WTC11 (cell line): ENCODE results near the gene ARHGEF10L. TPM values are rescaled to one million over a fixed set of nuclear protein-coding genes. Genes with fewer than 3 reads are reported as not detected.

Source experiments
- ATAC-seq: fragments of 200-7000 bp; cut with Tn5 transposase; 2 replicates; pipeline ENCODE4 v1.10.0; 2021; ENCODE audit warnings: mild to moderate bottlenecking, moderate library complexity
- CTCF ChIA-PET: fragments of 300-600 bp; sonication (Branson Sonifier 250); formaldehyde crosslinking; loops from one replicate; lab custom pipeline; 2021; ENCODE audit warnings: antibody characterized with exemption; lab: Charles Lee
- POLR2A ChIA-PET: fragments of 350-600 bp; sonication (Branson Sonifier 250); formaldehyde crosslinking; loops from one replicate; lab custom pipeline; 2021; ENCODE audit warnings: antibody characterized with exemption; lab: Charles Lee
- DNase-seq: peaks from one replicate; pipeline ENCODE4 v3.0.0; 2021; ENCODE audit warnings: low spot score
- H3K27ac Mint-ChIP-seq: 2 replicates; pipeline ENCODE4 v1.8.0; 2021; ENCODE audit warnings: mixed read lengths
- H3K27me3 Mint-ChIP-seq: 2 replicates; pipeline ENCODE4 v1.8.0; 2021; ENCODE audit warnings: low read depth, mild to moderate bottlenecking, moderate library complexity, mixed read lengths
- H3K36me3 Mint-ChIP-seq: 2 replicates; pipeline ENCODE4 v1.8.0; 2021; ENCODE audit warnings: mixed read lengths
- H3K4me1 Mint-ChIP-seq: 2 replicates; pipeline ENCODE4 v1.8.0; 2022; ENCODE audit warnings: mixed read lengths
- H3K4me3 Mint-ChIP-seq: 2 replicates; pipeline ENCODE4 v1.8.0; 2021; ENCODE audit warnings: mild to moderate bottlenecking, moderate library complexity, mixed read lengths
- H3K9me3 Mint-ChIP-seq: 2 replicates; pipeline ENCODE4 v1.8.0; 2021; ENCODE audit warnings: mixed read lengths
- E2F1 ChIP-seq: sonication (generic); formaldehyde crosslinking; IDR thresholded peaks from 2 replicates; pipeline ENCODE4 v1.8.0; 2022; ENCODE audit warnings: mild to moderate bottlenecking, missing genetic modification reagents
- E2F5 ChIP-seq: sonication (generic); formaldehyde crosslinking; IDR thresholded peaks from 2 replicates; pipeline ENCODE4 v1.8.1; 2022; ENCODE audit warnings: mild to moderate bottlenecking, moderate library complexity, missing genetic modification reagents
- FOXK1 ChIP-seq: sonication (generic); formaldehyde crosslinking; IDR thresholded peaks from 2 replicates; pipeline ENCODE4 v1.8.0; 2022; ENCODE audit warnings: mild to moderate bottlenecking, moderate library complexity, missing genetic modification reagents
- FOXP4 ChIP-seq: sonication (generic); formaldehyde crosslinking; IDR thresholded peaks from 2 replicates; pipeline ENCODE4 v1.8.0; 2022; ENCODE audit warnings: mild to moderate bottlenecking, missing genetic modification reagents
- NR2C2 ChIP-seq: sonication (generic); formaldehyde crosslinking; IDR thresholded peaks from 2 replicates; pipeline ENCODE4 v1.8.0; 2022; ENCODE audit warnings: mild to moderate bottlenecking, missing genetic modification reagents
- SMAD3 ChIP-seq: sonication (generic); formaldehyde crosslinking; IDR thresholded peaks from 2 replicates; pipeline ENCODE4 v1.8.0; 2022; ENCODE audit warnings: missing genetic modification reagents, mild to moderate bottlenecking, borderline replicate concordance
- SOX15 ChIP-seq: fragments of 250-450 bp; sonication (Bioruptor Pico); IDR thresholded peaks from 2 replicates; pipeline ENCODE4 v1.9.0; 2021; ENCODE audit warnings: mild to moderate bottlenecking
- SP1 ChIP-seq: sonication (generic); formaldehyde crosslinking; conservative IDR thresholded peaks from 2 replicates; pipeline ENCODE4 v1.8.1; 2022; ENCODE audit warnings: missing genetic modification reagents
- TEAD1 ChIP-seq: sonication (generic); formaldehyde crosslinking; IDR thresholded peaks from 2 replicates; pipeline ENCODE4 v1.8.0; 2022; ENCODE audit warnings: mild to moderate bottlenecking, missing genetic modification reagents
- TEAD4 ChIP-seq: sonication (generic); formaldehyde crosslinking; IDR thresholded peaks from 2 replicates; pipeline ENCODE4 v1.8.0; 2022; ENCODE audit warnings: mild to moderate bottlenecking, missing genetic modification reagents
- USF1 ChIP-seq: sonication (generic); formaldehyde crosslinking; IDR thresholded peaks from 2 replicates; pipeline ENCODE4 v1.8.0; 2022; ENCODE audit warnings: mild to moderate bottlenecking, missing genetic modification reagents
- USF2 ChIP-seq: sonication (generic); formaldehyde crosslinking; IDR thresholded peaks from 2 replicates; pipeline ENCODE4 v1.8.1; 2023; ENCODE audit warnings: mild to moderate bottlenecking, missing genetic modification reagents, moderate library complexity
- ZMAT4 ChIP-seq: fragments of 250-450 bp; sonication (Bioruptor Pico); IDR thresholded peaks from 2 replicates; pipeline ENCODE4 v1.9.0; 2021; ENCODE audit warnings: mild to moderate bottlenecking
- ZNF416 ChIP-seq: fragments of 250-450 bp; sonication (Bioruptor Pico); IDR thresholded peaks from 2 replicates; pipeline ENCODE4 v1.9.0; 2021; ENCODE audit warnings: mild to moderate bottlenecking, inconsistent platforms
- ZNF512 ChIP-seq: sonication (generic); formaldehyde crosslinking; IDR thresholded peaks from 2 replicates; pipeline ENCODE4 v1.8.1; 2022; ENCODE audit warnings: missing genetic modification reagents, borderline replicate concordance
- total RNA-seq: library from RNA; stranded (reverse); gene quantifications from 3 replicates; pipeline ENCODE4 v1.2.3, GENCODE V29; 2021

The ARHGEF10L gene
- total RNA-seq, 1 experiment from 2014 or later: 34.4 TPM

GRCh38 chr1:17558954-17559614, 19.6 kb downstream of the ARHGEF10L start (continued):
- TF ChIP-seq E2F5 (CRISPR knock-in tag) (no peak), FOXK1 (no peak), TEAD1 (no peak), E2F1 (CRISPR knock-in tag) (no peak), ZNF512 (CRISPR knock-in tag) (no peak), SOX15 (CRISPR knock-in tag) (no peak), FOXP4 (CRISPR knock-in tag) (no peak)

- ATAC-seq (no peak), DNase-seq (no peak)
- peaks cover 90% of the 10 kb centered on the region for H3K4me1 Mint-ChIP-seq
- H3K27ac Mint-ChIP-seq: peak overlapping the region; percentile 57
- H3K27me3 Mint-ChIP-seq: no peaks in the 10 kb centered on the region
- H3K4me3 Mint-ChIP-seq: no peak overlapping the region
- H3K9me3 Mint-ChIP-seq: no peaks in the 10 kb centered on the region
- TF ChIP-seq TEAD4: no peak
- TF ChIP-seq ZNF416 (CRISPR knock-in tag): no peak
- peak; percentile 57 for TF ChIP-seq USF1 (CRISPR knock-in tag)
- no peak for TF ChIP-seq SMAD3
- no peak for TF ChIP-seq TEAD1
- TF ChIP-seq USF2 (CRISPR knock-in tag): peak; percentile 61
- TF ChIP-seq FOXK1: no peak
- ChIA-PET POLR2A (interaction anchor here (0.8 kb wide), 1 partner anchor 28 kb away, joined by 3 read pairs; no protein-coding TSS in a partner anchor), CTCF (interaction anchor here (0.8 to 2.1 kb wide), 4 partner anchors 8 to 28 kb away, joined by 3 to 28 read pairs (median 5); no protein-coding TSS in a partner anchor)
- no peaks in the 10 kb centered on the region for H3K36me3 Mint-ChIP-seq
Observed at GRCh38 chr1:17559615-17560419, 20.3 kb downstream of the ARHGEF10L start.

- H3K27me3 Mint-ChIP-seq: no peaks in the 10 kb centered on the region
- POLR2A ChIA-PET: interaction anchor here (1.8 kb wide), 1 partner anchor 13 kb away, joined by 4 read pairs; no protein-coding TSS in a partner anchor
- H3K9me3 Mint-ChIP-seq: no peaks in the 10 kb centered on the region
- peaks cover 93% of the 10 kb centered on the region for H3K4me1 Mint-ChIP-seq
- no peak for ATAC-seq
- TF ChIP-seq SP1 (CRISPR knock-in tag) (no peak), ZMAT4 (CRISPR knock-in tag) (no peak), SMAD3 (no peak), NR2C2 (CRISPR knock-in tag) (no peak)
- TF ChIP-seq, all 79 proteins: peak for 0
- Mint-ChIP-seq H3K36me3 (no peaks in the 10 kb centered on the region), H3K27ac (no peak overlapping the region), H3K4me3 (no peak overlapping the region)
- CTCF ChIA-PET: interaction anchor here (0.9 to 3.6 kb wide), 6 partner anchors 10 to 53 kb away, joined by 3 to 31 read pairs (median 4); no protein-coding TSS in a partner anchor
- DNase-seq: no peak
Observed at GRCh38 chr1:17561247-17561548, 21.7 kb downstream of the ARHGEF10L start.
